Neural progenitor cell (in vitro differentiated cells): ENCODE results near the gene H1-8.

Source experiments
- CTCF ChIP-seq: fragments of 200-600 bp; sonication (generic); IDR thresholded peaks from 2 replicates; pipeline ENCODE4 v1.5.1; 2017; ENCODE audit warnings: antibody characterized with exemption, mild to moderate bottlenecking
- EZH2 ChIP-seq: fragments of 200-600 bp; sonication (generic); IDR thresholded peaks from 2 replicates; pipeline ENCODE4 v1.6.1; 2017; ENCODE audit warnings: antibody characterized with exemption, mild to moderate bottlenecking, moderate library complexity

DNA sequence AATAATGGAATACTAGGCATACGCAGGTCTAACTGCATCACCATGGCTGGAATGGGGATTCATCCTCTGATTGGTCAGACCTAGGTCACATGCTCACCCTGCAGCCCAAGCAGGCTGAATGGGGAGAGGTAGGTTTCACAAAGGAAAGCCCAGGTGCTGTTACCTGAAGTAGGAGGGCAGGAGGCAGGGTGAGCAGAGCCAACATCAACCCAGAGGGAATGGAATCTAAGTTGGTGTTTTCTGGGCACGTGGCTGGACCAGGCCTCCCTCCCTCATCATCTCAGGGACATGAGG is 6.7 kb upstream of the H1-8 start:
- TF ChIP-seq CTCF, result no peak
- no peak for TF ChIP-seq EZH2
